Activated gamma-delta T cell (primary cell): ENCODE measurements around the gene UBXN4.

Experiments
- DNase-seq: peaks from one replicate; lab custom pipeline; 2025; lab: John Stamatoyannopoulos, UW

UBXN4 gene

DNA sequence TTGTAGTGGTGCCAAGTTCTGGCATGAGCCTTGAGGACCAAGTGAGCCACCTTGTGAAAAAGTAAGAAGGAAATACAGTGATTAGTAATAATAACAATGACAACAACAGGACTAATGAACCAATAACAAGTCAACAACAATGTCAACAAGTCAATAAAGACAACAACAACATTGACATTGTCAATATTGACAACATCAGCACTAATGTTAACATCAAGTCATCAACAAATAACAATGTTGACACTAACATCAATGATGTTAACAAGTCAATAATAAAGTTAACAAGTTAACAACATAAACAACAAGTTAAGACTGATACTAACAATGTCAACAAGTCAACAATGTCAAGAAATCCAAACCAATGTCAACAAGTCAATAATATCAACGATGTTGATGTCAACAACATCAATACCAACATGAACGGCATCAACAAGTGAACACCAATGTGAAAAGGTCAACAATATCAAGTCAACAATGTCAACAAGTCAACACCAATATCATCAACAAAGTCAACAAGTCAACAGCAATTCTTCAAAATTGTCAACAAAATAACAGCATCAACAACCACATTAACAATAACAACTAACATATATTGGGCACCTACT lies 71.4 kb downstream of the UBXN4 start:
- DNase-seq: no peak

DNA sequence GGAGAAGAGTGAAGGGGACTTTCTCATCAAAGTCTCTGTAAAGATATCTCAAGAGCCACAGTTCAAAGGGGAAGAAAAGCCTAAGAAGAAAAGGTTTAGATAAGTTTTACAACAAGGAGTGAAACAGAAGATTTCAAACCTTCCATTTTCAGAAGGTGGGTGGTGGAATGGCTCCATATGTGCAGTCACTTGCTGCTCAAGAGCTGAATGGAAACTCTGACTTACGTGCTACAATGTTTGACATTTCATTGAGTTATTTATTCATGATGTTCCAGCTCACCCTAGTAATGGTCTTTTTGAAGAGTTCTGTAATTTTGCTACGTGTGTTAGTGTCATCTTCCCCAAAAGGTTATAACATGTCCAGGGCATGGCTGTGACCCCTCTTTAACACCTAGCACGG lies 73.6 kb downstream of the UBXN4 start:
- no peak for DNase-seq

DNA sequence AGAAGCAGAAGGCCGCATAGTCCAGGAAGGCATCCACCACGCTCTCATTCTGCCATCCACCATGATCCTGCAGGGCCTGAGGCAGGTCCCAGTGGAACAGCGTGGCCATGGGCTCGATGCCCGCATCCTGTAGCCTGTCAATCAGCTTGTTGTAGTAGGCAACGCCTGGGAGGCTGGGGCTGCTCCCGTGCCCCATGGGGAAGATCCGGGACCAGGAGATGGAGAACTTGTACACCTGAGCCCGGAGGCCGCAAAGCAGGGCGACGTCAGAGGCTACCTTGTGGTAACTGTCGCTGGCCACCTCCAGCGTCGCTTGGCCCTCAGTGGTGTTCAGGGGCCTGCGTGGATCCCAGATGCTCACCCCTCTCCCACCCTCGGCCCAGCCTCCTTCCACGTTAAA lies 75.8 kb downstream of the UBXN4 start:
- DNase-seq: no peak

DNA sequence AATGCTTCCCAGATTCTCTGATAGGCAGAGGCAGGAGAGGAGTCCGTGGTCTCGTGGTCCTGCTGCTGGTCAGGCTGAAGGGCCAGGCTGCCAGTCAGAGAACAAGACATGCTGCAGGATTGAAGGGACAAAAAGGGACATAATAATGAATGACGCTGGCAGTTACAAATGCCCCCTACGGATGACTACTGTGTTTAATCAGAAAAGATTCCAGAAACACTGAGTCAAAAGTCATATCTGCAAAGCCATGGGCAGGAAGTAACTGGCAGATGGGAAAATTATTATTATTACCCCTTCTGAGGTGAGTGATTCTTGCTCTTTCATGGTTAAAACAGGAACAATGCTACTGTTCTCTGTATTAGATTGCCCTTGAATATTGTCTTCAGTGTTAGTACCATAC lies 76.3 kb downstream of the UBXN4 start:
- DNase-seq: no peak

DNA sequence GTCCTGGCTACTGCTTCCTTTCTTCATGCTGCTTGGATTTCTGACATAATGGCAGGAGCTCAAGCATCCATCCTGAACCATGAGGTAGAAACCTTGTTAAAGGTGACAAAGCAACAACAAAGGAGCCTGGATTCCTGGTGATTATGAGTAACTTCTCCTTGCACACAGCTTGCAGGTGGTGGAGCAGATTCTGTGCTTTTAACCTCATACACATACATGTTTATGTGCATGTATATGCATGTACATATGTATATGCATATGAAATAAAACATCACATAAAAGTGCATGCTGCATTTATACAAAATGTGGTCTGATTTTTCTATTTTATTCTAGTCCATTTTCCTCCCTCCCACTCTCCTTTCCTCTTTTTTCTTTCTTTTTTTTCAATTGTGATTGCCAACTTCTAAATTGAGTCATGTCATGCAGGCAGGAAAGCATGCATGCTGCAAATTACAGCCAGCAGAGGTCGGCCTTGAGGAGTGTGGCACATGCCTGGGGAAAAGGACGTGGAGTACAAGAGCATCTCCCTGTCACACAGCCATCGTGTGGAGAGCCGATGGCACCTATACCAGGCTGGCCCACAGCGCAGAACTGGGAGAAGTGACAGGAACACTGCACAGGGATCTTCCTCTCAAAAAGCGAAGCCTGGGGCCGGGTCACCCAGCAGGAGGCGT lies 77.4 kb downstream of the UBXN4 start:
- DNase-seq: no peak

DNA sequence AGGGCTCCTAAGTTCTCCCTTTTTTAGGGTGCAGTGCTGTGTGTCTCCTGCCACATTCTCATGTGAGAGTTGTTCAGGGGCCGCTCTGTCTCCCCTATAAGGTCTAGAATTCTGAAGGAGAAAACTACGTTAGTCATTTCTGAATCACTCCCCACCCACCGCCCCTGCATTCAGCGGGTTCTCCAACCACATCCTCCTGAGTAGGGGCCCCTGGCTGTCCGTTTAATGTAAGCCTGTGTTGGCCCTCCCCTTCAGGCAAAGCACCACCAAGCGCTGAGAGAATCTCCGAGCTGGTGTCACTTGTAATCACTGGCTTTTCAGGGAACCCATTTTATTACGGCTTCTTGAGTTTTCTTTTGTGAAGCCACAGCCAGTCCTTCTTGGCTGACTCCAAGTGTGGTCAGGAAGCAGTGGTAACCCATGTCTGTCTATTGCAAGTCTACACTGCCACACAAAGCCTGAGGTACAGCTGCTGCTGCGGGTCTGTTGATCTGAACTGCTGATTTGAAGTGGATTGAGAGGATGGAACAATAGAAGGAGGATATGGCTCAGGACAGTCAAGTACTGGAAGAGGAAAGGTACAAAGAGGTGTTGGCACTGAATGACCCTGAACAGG lies 78.5 kb downstream of the UBXN4 start:
- no peak for DNase-seq

DNA sequence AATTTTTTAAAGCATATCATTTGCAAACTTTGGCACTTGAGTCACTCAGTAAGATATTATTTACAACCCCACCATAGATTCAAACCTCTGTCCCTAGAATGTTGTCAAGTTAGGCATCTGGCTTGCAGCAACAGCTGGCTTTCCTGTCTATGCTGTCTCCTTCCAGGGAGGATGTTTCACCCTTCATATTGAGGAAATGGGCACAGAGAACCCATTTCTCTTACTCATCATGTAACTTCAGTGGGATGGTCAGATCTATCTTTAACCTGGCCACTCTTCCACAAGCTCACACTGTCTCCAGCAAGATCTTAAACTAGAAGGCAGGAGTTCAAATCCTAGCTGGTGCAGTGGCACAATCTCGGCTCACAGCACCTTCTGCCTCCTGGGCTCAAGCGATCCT lies 79.5 kb downstream of the UBXN4 start:
- no peak for DNase-seq

DNA sequence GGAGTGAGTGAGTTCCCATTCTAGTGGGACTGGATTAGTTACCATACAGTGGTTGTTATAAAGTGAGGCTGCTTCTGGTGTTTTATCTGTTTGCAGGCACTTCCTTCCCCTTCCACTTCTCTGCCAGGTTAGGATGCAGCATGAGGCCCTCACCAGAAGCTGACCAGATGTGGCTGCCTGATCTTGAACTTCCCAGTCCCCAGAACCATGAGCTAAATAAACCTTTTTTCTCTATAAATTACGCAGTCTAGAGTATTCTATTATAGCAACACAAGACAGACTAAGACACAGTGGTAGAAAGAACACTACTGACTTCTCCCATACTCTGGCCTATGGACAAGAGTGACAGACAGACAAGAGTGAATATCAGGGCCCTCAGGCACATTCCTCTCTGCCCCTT lies 81.2 kb downstream of the UBXN4 start:
- no peak for DNase-seq

DNA sequence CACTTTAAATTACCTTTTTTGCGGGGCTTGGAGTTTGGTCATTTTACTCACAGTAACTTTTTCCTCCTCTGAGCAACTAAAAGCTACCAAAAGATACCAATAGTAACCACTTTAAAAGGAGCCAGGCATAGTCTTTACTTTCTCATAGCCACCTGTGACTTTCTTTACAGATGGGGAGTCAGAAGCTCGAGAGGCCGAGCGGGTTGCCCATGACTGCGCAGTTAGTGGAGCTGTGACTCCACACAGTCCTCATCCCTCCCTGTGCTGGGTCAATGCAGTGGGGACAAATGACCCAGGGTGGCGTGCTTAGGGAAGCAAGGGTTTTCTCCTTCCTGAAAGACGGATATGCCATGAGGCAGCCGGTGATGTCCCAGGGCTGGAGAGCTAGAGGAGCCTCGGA lies 83.5 kb downstream of the UBXN4 start:
- no peak for DNase-seq

DNA sequence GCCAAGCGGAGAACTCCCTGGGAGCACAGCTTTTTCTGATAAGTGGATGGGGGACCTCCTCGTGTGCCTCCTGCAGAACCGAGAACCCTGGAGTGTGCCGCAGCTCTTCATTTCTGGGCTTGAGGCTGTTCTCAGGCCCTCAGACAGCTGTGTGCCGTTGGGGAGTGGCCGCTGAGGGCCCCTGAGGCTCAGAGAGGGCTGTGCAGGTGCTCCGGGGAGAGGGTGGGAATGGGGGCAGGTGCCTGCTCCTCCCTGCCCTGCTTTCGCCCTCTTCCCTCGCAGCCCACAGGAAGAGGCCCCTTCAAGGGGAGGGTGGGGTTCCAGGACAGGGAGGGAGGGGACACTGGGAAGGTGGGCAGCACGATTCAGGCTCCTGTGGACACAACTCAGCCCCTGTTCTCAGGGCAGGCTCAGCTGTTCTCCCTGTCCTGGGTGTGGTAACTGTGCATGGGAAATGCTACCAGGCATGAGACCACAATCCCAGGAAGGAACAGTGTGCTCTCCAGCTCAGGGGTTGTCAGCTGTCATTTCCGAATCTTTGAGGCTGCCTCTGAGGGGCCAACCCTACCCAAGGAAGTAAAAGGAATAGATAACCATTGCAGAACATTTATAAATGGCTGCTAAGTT lies 84.0 kb downstream of the UBXN4 start:
- DNase-seq: no peak

DNA sequence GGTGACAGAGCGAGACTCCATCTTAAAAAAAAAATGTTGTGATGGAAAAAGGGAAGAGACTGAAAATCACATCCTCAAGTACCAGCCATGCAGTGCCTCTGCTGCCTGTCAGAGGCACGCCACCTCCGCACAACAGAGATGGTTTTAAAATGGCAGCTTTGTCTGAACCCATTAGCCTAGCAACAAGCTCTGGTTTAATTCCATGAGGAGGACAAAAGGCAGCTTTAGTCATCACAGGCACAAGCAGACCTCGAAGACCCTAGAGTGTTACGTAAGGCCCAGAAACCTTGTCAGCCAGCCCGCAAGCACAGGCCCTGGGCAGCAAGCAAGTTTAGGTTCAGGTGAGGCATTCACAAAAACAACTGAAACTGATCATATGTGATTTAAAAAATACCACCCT lies 84.9 kb downstream of the UBXN4 start:
- DNase-seq: no peak

DNA sequence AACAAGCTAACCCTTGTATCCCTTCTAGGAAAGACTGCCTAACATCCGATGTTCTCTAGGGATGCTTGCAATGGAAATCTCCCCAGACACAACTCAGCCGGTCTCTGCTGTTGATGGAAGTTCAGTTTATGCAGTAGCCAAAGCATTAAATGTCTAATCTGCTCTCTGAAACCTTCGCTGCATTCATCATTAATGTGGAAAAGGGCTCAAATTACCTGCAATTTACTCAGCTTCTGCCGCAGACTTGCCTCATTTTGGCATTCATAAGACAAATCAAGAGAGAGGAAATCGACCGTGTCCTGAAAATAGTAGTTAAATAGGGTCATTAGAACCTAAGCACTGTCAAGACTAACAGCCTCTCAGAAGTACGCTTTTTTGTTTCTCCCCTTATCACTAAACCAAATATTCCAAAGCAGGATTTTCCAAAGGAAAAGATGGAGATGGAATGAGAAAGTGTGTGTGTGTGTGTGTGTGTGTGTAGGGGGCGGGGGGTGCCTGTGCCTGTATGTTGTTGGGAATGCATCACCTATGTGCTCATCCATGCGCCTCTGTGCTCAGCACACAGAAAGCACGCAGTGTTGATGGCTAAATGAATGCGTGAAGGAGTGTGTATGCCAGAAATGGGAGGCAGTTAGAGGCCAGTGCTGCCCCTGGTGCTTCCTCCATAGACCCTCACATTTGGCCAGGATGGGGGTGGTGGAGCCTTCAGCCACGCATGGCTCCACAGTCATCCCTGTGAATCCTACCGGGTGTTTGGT lies 87.9 kb downstream of the UBXN4 start:
- no peak for DNase-seq

DNA sequence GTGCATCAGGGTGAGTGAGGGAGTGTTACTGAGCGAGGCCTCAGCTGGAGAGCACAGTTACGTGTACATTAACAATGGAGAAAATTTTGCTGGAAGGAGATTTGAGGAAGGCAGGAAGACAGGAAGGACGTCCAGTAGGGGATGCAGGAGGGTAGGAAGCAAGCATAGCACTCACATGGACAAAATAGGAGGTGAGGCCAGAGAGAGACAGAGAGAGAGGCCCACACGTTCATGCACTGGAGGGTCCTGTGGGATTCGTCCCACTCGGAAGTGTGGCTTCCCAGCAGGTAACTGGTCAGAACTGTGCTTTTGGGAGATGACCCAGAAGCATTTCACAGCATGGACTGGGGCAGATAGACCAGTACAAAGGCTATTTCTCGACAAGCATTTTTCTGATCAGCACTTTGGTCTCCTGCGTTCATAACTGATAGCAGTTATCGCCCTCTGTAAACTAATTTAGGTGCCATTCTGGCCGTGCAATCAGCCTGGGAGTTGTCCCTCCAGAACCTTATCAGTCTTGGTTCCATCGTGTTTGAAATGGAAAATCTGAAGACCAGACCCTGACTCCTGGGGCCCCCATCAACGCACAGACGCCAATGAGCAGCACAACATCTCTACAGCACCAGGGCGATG lies 89.6 kb downstream of the UBXN4 start:
- no peak for DNase-seq

DNA sequence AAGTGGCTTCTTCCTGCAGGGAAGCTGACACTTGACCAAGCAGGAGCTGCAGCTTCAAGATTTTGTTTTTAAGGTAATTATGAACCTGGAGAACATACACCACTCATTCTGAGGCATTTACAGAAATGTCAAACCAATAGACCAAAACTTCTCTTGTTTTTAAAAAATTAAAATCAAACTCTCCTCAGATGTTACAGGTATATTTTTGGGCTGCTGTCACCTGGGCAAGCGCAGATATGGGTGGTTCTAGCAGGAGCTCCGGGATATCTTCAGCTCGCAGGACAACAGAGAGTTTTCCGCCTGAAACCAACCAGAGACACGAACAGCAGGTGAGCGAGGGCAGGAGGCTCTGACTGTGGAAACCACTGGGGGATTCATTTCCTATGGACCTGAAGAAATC lies 91.2 kb downstream of the UBXN4 start:
- DNase-seq: no peak
